HFF-Myc (cell line): ENCODE data around the gene RBM4.

Experiments used
- DNase-seq: peaks from one replicate; pipeline ENCODE4 v3.0.0-alpha.2; 2011; ENCODE audit warnings: low read depth; ENCODE audit errors: extremely low read depth
- H3K4me3 ChIP-seq: replicated peaks from 2 replicates; pipeline ENCODE4 v1.5.1; 2011; ENCODE audit warnings: low read depth, mild to moderate bottlenecking, control low read depth, low read length
- TF ChIP-seq, protein P1 (sequence below): IDR thresholded peaks from 2 replicates; pipeline ENCODE4 v1.5.1; 2012; ENCODE audit warnings: mild to moderate bottlenecking, low read depth, low read length, control low read depth; ENCODE audit errors: missing control alignments

The RBM4 gene

DNA sequence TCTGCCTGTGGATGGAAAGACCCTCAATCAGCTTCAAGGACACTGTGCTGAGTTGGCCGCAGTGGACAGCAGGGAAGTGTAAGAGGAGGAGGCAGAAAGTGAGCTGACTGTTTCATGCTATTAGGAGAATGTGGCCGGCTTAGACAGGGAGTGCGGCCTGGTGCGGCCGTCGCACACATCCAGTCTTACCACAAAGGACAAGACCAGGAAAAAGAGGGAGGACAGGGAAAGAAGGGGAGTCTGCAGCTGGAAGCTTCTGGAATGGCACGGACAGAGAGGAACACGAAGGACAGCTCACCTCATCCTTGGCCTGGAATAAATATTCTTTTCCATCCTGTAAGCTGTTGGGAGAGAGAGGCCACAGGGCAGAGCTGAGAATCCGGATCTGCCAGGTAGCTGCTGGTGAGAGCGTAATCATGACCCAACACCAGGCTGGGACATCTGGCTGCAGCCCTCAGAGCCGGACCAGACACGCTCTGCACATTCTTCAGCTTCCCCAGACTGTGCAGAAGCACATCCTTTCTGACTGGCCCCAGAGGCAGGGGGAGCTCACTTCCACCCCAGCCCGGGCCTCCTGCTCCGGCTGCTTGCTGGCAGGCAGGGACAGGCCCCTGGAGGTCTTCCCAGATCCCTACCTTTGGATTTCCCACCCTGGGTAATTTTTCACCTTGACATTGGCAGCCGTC lies 47.7 kb downstream of the RBM4 start:
- TF ChIP-seq, protein P1, sequence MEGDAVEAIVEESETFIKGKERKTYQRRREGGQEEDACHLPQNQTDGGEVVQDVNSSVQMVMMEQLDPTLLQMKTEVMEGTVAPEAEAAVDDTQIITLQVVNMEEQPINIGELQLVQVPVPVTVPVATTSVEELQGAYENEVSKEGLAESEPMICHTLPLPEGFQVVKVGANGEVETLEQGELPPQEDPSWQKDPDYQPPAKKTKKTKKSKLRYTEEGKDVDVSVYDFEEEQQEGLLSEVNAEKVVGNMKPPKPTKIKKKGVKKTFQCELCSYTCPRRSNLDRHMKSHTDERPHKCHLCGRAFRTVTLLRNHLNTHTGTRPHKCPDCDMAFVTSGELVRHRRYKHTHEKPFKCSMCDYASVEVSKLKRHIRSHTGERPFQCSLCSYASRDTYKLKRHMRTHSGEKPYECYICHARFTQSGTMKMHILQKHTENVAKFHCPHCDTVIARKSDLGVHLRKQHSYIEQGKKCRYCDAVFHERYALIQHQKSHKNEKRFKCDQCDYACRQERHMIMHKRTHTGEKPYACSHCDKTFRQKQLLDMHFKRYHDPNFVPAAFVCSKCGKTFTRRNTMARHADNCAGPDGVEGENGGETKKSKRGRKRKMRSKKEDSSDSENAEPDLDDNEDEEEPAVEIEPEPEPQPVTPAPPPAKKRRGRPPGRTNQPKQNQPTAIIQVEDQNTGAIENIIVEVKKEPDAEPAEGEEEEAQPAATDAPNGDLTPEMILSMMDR = no peak
- H3K4me3 ChIP-seq = no peak overlapping the region
- no peak for DNase-seq

DNA sequence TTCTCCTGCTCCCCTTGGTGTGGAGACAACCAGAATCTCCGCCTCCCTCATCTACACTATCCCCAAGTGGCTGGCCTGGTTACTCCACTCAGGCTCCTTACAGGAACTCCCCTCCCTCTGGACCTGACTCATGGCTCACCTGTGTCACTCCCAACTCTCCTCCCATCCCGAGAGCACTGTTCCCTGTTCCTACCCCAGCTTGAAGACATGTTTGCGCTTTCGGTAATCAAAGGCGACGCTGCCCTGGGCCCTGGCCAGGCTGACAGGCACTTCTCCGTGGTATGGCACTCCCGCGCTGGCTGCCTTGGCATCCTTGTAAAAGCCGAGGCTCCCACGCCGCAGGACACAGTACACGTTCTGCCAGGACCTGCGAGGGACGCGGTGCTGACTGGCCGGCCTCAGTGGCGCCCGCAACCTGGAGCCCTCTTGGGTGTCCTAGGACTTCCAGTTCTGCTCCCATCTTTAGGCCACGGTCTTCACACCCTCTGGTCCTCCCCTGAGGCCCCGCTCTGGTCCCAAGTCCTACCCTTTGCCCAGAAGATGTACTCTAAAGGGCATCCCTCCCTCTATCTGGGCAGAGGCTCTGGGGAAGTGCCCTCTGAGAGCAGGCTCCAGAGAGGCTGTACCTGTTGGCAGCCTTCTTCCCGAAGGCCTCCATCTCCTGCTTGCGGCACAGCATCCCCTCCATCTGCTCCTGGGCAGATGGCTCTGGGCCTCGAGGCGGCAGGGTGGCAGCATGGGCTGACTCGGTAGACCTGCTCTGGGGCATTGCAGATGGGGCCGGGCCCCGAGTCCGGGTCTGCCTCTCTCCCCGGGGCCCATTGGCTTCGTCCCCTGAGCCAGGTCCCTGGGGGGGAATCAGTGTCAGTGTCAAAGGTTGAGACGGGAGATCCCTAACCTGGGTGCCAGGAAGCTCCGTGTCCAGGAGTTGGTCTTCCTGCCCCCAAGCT lies 48.6 kb downstream of the RBM4 start:
- no peak overlapping the region for H3K4me3 ChIP-seq
- no peak for DNase-seq
- TF ChIP-seq, protein P1 = no peak

GRCh38 chr11:66687831-66688281 lies 49.4 kb downstream of the RBM4 start:
- TF ChIP-seq, protein P1 = no peak
- H3K4me3 ChIP-seq = no peak overlapping the region
- no peak for DNase-seq

- DNase-seq = no peak
- TF ChIP-seq, protein P1 = no peak
- H3K4me3 ChIP-seq = no peak overlapping the region
These were observed 50.3 kb downstream of the RBM4 start for GRCh38 chr11:66688561-66689534.

DNA sequence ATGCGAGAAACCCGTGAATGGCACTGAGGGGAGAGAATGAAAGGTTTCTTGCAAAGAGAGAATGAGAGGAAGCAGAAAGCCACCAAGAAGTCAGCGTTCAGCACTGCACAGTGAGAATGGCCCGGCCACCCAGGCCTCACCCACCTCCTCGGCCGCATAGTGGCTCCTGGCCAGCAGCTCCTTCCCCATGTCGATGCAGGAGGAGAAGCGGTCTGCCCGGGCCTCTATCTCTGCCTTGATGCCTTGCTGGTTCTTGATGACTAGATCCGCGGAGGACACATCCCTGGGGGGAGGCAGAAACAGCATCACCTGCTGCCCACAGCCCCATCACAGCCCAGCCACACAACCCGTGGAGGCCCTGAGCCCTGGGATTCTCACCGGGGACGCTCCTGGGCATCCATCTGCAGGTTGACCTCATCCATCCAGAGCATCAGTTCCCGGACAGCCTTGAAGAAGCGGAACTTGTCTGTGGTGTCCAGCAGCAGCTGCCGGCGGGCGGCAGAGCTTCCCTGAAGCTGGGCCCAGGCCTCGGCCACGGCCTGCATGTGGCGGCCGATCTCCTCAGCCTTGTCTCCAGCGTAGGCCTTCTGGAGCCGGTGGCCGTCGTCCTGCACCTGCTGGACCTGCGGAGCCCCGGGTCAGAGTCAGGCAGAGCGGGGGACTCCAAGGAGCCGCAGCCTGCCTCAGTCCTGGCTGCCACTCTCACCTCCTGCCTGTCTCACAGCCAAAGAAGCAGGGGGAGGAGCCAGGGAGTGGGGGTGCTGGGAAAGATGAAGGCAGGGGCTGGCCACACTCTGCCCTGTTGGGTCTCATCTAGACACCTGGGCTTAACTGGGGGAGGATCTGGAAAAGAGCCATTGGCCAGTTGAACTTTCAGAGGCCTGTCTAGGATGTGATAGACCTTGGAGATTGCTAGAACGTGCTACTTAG lies 51.4 kb downstream of the RBM4 start:
- no peak overlapping the region for H3K4me3 ChIP-seq
- no peak for DNase-seq
- TF ChIP-seq, protein P1 = no peak
